ENCODE results near the gene RBBP7. TPM values are rescaled to one million over a fixed set of nuclear protein-coding genes. Genes with fewer than 3 reads are reported as not detected.
A peak's percentile ranks its signal among the peaks of the same experiment; 100 is the strongest.

The RBBP7 gene
- total RNA-seq, 1 experiment from 2014 or later, result 155 TPM

DNA sequence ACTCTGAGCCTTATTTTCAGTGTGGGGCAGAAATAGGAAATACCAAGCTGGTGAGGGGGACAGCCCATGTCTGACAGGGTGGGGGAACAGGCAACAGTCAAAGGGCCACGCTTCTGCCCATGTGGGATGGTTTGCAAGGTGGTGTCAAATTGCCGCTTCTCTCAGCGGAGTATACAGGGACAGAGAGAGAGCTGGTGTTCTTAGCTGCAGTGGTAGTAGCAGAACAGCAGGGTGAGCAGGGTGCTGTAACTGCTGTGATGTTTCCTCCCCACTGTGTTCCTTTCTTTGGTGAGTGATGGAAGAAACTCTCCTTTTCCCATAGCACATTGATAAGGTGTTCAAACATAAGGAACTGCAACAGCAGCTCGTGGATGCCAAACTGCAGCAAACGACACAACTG lies 37.9 kb downstream of the RBBP7 start:
- POLR2A ChIA-PET (ENCODE audit: unreplicated experiment), result no interaction called here
- H3K4me1 ChIP-seq (ENCODE audit: insufficient read depth, low read length), result peaks cover 1% of the 10 kb centered on the region; the same call in 1 of the 2 replicates
- H3K4me3 ChIP-seq (ENCODE audit: low read length), result no peak overlapping the region
- no peak for DNase-seq
- H2AFZ ChIP-seq (ENCODE audit: low read length), result no peak overlapping the region
- no peak overlapping the region for H3K27ac ChIP-seq (ENCODE audit: low read length)
- H3K9ac ChIP-seq (ENCODE audit: low read length), result no peak overlapping the region
- intact Hi-C loops (cut with micrococcal nuclease), result no loop called here
- no peak for TF ChIP-seq EZH2 (IDR thresholded peaks at IDR 0.05; ENCODE audit: low read length, unreplicated experiment)
- TF ChIP-seq EZH2phosphoT487 (IDR thresholded peaks at IDR 0.05; ENCODE audit: borderline replicate concordance, low read length), result no peak
- TF ChIP-seq, protein P1, sequence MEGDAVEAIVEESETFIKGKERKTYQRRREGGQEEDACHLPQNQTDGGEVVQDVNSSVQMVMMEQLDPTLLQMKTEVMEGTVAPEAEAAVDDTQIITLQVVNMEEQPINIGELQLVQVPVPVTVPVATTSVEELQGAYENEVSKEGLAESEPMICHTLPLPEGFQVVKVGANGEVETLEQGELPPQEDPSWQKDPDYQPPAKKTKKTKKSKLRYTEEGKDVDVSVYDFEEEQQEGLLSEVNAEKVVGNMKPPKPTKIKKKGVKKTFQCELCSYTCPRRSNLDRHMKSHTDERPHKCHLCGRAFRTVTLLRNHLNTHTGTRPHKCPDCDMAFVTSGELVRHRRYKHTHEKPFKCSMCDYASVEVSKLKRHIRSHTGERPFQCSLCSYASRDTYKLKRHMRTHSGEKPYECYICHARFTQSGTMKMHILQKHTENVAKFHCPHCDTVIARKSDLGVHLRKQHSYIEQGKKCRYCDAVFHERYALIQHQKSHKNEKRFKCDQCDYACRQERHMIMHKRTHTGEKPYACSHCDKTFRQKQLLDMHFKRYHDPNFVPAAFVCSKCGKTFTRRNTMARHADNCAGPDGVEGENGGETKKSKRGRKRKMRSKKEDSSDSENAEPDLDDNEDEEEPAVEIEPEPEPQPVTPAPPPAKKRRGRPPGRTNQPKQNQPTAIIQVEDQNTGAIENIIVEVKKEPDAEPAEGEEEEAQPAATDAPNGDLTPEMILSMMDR (conservative IDR thresholded peaks at IDR 0.05; ENCODE audit: low read depth, low read length), result no peak
- peaks cover 51% of the 10 kb centered on the region; the same call in 1 of the 2 replicates for H3K36me3 ChIP-seq (ENCODE audit: low read depth, low read length)
- no peak for ATAC-seq
- H3F3A ChIP-seq (ENCODE audit: low read length, unreplicated experiment), result no peaks in the 10 kb centered on the region
- no peaks in the 10 kb centered on the region for H3K9me2 ChIP-seq (replicated peaks; ENCODE audit: low read length)
- CTCF ChIA-PET, result interaction anchor here (1.3 kb wide), 1 partner anchor 51 kb away, joined by 5 read pairs; no protein-coding TSS in a partner anchor
- no peak overlapping the region for H3K4me2 ChIP-seq (ENCODE audit: low read length)
- H3K27me3 ChIP-seq (ENCODE audit: low read length), result no peaks in the 10 kb centered on the region
- no peaks in the 10 kb centered on the region for H3K9me3 ChIP-seq (ENCODE audit: low read length)
- no peaks in the 10 kb centered on the region for H3K79me2 ChIP-seq (ENCODE audit: low read length)
- BruUV-seq (replicated peaks), result no TSS peak
- no peaks in the 10 kb centered on the region for H4K20me1 ChIP-seq (ENCODE audit: low read length)

DNA sequence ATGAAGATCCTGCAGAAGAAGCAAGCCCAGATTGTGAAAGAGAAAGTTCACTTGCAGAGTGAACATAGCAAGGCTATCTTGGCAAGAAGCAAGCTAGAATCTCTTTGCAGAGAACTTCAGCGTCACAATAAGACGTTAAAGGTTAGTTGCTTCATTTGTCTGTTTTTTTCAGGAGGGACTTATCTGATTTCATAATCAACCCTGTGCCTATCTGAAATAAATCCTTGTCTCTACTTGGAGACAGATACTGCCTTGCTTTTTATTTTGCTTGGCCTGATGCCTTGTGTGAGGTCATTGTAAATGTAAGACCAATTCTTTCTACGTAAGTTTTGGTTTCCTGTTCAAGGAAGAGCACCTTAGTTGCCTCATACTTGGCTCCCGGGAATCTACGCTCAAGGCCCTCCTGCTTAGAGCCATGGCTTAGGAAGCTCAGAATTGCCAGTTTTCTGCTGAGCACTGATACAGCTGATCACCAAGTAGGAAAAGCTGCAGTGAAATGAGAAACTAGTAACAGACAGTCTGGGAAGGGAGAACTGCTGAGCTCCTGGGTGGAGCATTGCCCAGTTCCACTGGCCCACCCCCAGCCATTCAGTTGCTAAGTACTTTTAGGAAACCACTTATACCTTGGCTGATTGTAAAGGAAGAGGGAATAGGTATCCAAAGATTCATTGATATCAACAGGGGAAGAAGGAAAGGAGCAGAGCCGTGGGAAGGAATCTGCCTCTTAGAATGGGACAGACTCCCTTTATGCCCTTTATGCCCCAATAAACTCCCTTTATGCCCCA lies 41.8 kb downstream of the RBBP7 start:
- H3K9ac ChIP-seq (ENCODE audit: low read length), result no peak overlapping the region
- H3K4me1 ChIP-seq (ENCODE audit: insufficient read depth, low read length), result peaks cover 28% of the 10 kb centered on the region
- H3K79me2 ChIP-seq (ENCODE audit: low read length), result peaks cover 8% of the 10 kb centered on the region; the same call in 1 of the 2 replicates
- no peaks in the 10 kb centered on the region for H3K9me3 ChIP-seq (ENCODE audit: low read length)
- intact Hi-C loops (cut with micrococcal nuclease), result no loop called here
- no peak overlapping the region for H2AFZ ChIP-seq (ENCODE audit: low read length)
- BruUV-seq (replicated peaks), result no TSS peak
- no peaks in the 10 kb centered on the region for H3F3A ChIP-seq (ENCODE audit: low read length, unreplicated experiment)
- H3K9me2 ChIP-seq (replicated peaks; ENCODE audit: low read length), result no peaks in the 10 kb centered on the region
- no peaks in the 10 kb centered on the region for H3K27me3 ChIP-seq (ENCODE audit: low read length)
- H3K27ac ChIP-seq (ENCODE audit: low read length), result no peak overlapping the region
- ATAC-seq (no peak), DNase-seq (no peak)
- TF ChIP-seq EZH2 (IDR thresholded peaks at IDR 0.05; ENCODE audit: low read length, unreplicated experiment) (no peak), EZH2phosphoT487 (IDR thresholded peaks at IDR 0.05; ENCODE audit: borderline replicate concordance, low read length) (no peak)
- TF ChIP-seq, protein P1 (conservative IDR thresholded peaks at IDR 0.05; ENCODE audit: low read depth, low read length), result no peak
- H3K4me3 ChIP-seq (ENCODE audit: low read length), result no peak overlapping the region
- ChIA-PET POLR2A (ENCODE audit: unreplicated experiment) (interaction anchor here (0.7 kb wide), 1 partner anchor 223 kb away, joined by 8 read pairs; no protein-coding TSS in a partner anchor), CTCF (no interaction called here)
- peaks cover 39% of the 10 kb centered on the region; the same call in 1 of the 2 replicates for H3K36me3 ChIP-seq (ENCODE audit: low read depth, low read length)
- no peaks in the 10 kb centered on the region for H4K20me1 ChIP-seq (ENCODE audit: low read length)
- no peak overlapping the region for H3K4me2 ChIP-seq (ENCODE audit: low read length)

DNA sequence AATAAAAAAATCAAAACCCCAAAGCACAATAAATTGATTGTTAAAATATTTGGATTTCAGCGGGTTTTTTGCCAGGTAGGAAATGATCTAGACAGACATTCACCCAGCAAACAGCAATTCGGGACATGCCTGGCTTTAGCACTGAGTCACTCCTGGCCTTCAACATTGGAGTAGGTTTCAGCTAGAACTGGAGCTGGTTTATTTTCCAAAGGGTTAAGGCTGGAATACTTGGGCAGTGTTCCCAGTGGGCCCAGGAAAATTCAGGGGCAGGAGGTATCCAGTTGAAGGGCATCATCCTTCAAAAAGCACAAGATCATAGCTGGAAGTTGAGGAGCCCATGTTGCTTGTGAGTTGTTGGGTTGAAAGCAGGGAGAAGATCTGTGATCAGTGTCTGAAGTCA lies 42.9 kb downstream of the RBBP7 start:
- 0 out of 2 replicates have a peak overlapping the region, but pooled peaks have one; percentile 21 for H3K27ac ChIP-seq (ENCODE audit: low read length)
- no peak overlapping the region for H3K4me2 ChIP-seq (ENCODE audit: low read length)
- H3K27me3 ChIP-seq (ENCODE audit: low read length), result no peaks in the 10 kb centered on the region
- H3K4me1 ChIP-seq (ENCODE audit: insufficient read depth, low read length), result peaks cover 37% of the 10 kb centered on the region
- H3K79me2 ChIP-seq (ENCODE audit: low read length), result peaks cover 9% of the 10 kb centered on the region; the same call in 1 of the 2 replicates
- ChIA-PET POLR2A (ENCODE audit: unreplicated experiment) (no interaction called here), CTCF (interaction anchor here (0.6 kb wide), 1 partner anchor 116 kb away, joined by 4 read pairs; no protein-coding TSS in a partner anchor)
- no peaks in the 10 kb centered on the region for H3K9me2 ChIP-seq (replicated peaks; ENCODE audit: low read length)
- no peak overlapping the region for H3K9ac ChIP-seq (ENCODE audit: low read length)
- peaks cover 33% of the 10 kb centered on the region; the same call in 1 of the 2 replicates for H3K36me3 ChIP-seq (ENCODE audit: low read depth, low read length)
- no peaks in the 10 kb centered on the region for H3F3A ChIP-seq (ENCODE audit: low read length, unreplicated experiment)
- intact Hi-C loops (cut with micrococcal nuclease), result loop anchor here (2.0 kb wide), 2 partner anchors 56 to 220 kb away; no protein-coding TSS in a partner anchor
- DNase-seq, result no peak
- TF ChIP-seq EZH2phosphoT487 (IDR thresholded peaks at IDR 0.05; ENCODE audit: borderline replicate concordance, low read length) (no peak), EZH2 (IDR thresholded peaks at IDR 0.05; ENCODE audit: low read length, unreplicated experiment) (no peak)
- TF ChIP-seq, protein P1 (conservative IDR thresholded peaks at IDR 0.05; ENCODE audit: low read depth, low read length), result no peak
- no peak for ATAC-seq
- H3K4me3 ChIP-seq (ENCODE audit: low read length), result no peak overlapping the region
- H4K20me1 ChIP-seq (ENCODE audit: low read length), result no peaks in the 10 kb centered on the region
- no TSS peak for BruUV-seq (replicated peaks)
- H3K9me3 ChIP-seq (ENCODE audit: low read length), result no peaks in the 10 kb centered on the region
- no peak overlapping the region for H2AFZ ChIP-seq (ENCODE audit: low read length)
